SU-DHL-6 (cell line): ENCODE results near the gene NUP35.
"Not testable (repeated sequence)": the region's sequence is repeated elsewhere in the genome, so short reads cannot be mapped to it uniquely, and the experiment has no call there.

Experiments used
- H2AFZ ChIP-seq: fragments of 200-600 bp; sonication (generic); 2 replicates; pipeline ENCODE4 v1.6.1; 2014; ENCODE audit warnings: low read depth, mild to moderate bottlenecking, moderate library complexity, mixed read lengths, antibody characterized with exemption, low read length; ENCODE audit not compliant: severe bottlenecking
- H3F3A ChIP-seq: fragments of 200-600 bp; shearing (Covaris generic); 2 replicates; pipeline ENCODE4 v1.6.0; 2016; ENCODE audit warnings: antibody characterized with exemption, mild to moderate bottlenecking; ENCODE audit not compliant: insufficient read depth
- H3K27ac ChIP-seq: fragments of 200-600 bp; sonication (generic); 2 replicates; pipeline ENCODE4 v1.5.1; 2016; ENCODE audit warnings: low read depth, mild to moderate bottlenecking, low read length, moderate library complexity, mixed read lengths
- H3K27me3 ChIP-seq: fragments of 200-600 bp; sonication (generic), shearing (Covaris generic); 2 replicates; pipeline ENCODE4 v1.6.0; 2014; ENCODE audit warnings: mild to moderate bottlenecking, low read length
- H3K36me3 ChIP-seq: fragments of 200-600 bp; sonication (generic); 2 replicates; pipeline ENCODE4 v1.6.1; 2014; ENCODE audit warnings: mild to moderate bottlenecking, low read length, mixed read lengths
- H3K4me2 ChIP-seq: fragments of 300-600, 200-600 bp; shearing (Covaris generic), sonication (generic); 2 replicates; pipeline ENCODE4 v1.6.0; 2014; ENCODE audit warnings: low read length, low read depth, mild to moderate bottlenecking; ENCODE audit not compliant: poor library complexity, severe bottlenecking
- H3K4me3 ChIP-seq: fragments of 200-600 bp; sonication (generic); 2 replicates; pipeline ENCODE4 v1.5.1; 2014; ENCODE audit warnings: antibody characterized with exemption, low read length, mild to moderate bottlenecking, mixed read lengths; ENCODE audit not compliant: insufficient read depth, poor library complexity, severe bottlenecking
- H3K79me2 ChIP-seq: fragments of 200-600 bp; sonication (generic); 2 replicates; pipeline ENCODE4 v1.6.1; 2014; ENCODE audit warnings: mild to moderate bottlenecking, low read length, moderate library complexity; ENCODE audit not compliant: insufficient read depth
- H3K9ac ChIP-seq: fragments of 200-600 bp; sonication (generic); 2 replicates; pipeline ENCODE4 v1.7.0; 2014; ENCODE audit warnings: mild to moderate bottlenecking, low read length
- H3K9me2 ChIP-seq: fragments of 200-600 bp; sonication (generic); replicated peaks from 2 replicates; pipeline ENCODE4 v1.6.1; 2014; ENCODE audit warnings: low read length; ENCODE audit not compliant: insufficient read depth
- H3K9me3 ChIP-seq: fragments of 200-600 bp; sonication (generic); 2 replicates; pipeline ENCODE4 v1.6.1; 2014; ENCODE audit warnings: low read length, mixed read lengths; ENCODE audit not compliant: insufficient read depth
- H4K20me1 ChIP-seq: fragments of 200-600 bp; sonication (generic); 2 replicates; pipeline ENCODE4 v1.6.1; 2014; ENCODE audit warnings: low read depth, mild to moderate bottlenecking, antibody characterized with exemption, low read length, moderate library complexity, mixed read lengths
- EZH2phosphoT487 ChIP-seq: fragments of 200-600 bp; sonication (generic), shearing (Covaris generic); conservative IDR thresholded peaks from 2 replicates; pipeline ENCODE4 v1.6.1; 2018; ENCODE audit warnings: mild to moderate bottlenecking, antibody characterized with exemption, low read length, moderate library complexity, mixed read lengths
- TF ChIP-seq, protein P1 (sequence below): fragments of 200-600 bp; sonication (generic); IDR thresholded peaks from one replicate; pipeline ENCODE4 v1.5.1; 2017; ENCODE audit warnings: antibody characterized with exemption, mild to moderate bottlenecking, low read length, moderate library complexity; ENCODE audit not compliant: insufficient read depth, poor library complexity, severe bottlenecking

NUP35 gene

GRCh38 chr2:183164650-183165015, 40.4 kb downstream of the NUP35 start:
- TF ChIP-seq, protein P1, sequence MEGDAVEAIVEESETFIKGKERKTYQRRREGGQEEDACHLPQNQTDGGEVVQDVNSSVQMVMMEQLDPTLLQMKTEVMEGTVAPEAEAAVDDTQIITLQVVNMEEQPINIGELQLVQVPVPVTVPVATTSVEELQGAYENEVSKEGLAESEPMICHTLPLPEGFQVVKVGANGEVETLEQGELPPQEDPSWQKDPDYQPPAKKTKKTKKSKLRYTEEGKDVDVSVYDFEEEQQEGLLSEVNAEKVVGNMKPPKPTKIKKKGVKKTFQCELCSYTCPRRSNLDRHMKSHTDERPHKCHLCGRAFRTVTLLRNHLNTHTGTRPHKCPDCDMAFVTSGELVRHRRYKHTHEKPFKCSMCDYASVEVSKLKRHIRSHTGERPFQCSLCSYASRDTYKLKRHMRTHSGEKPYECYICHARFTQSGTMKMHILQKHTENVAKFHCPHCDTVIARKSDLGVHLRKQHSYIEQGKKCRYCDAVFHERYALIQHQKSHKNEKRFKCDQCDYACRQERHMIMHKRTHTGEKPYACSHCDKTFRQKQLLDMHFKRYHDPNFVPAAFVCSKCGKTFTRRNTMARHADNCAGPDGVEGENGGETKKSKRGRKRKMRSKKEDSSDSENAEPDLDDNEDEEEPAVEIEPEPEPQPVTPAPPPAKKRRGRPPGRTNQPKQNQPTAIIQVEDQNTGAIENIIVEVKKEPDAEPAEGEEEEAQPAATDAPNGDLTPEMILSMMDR, result no peak
- Histone ChIP-seq H3K4me3 (no peak overlapping the region), H3K36me3 (peaks cover 36% of the 10 kb centered on the region), H3K9me3 (no peaks in the 10 kb centered on the region), H3K4me2 (no peak overlapping the region), H3K79me2 (peaks cover 8% of the 10 kb centered on the region; the same call in 1 of the 2 replicates), H3K27me3 (no peaks in the 10 kb centered on the region), H4K20me1 (no peaks in the 10 kb centered on the region), H2AFZ (no peak overlapping the region), H3F3A (no peaks in the 10 kb centered on the region), H3K9me2 (no peaks in the 10 kb centered on the region), H3K9ac (no peak overlapping the region), H3K27ac (no peak overlapping the region)

DNA sequence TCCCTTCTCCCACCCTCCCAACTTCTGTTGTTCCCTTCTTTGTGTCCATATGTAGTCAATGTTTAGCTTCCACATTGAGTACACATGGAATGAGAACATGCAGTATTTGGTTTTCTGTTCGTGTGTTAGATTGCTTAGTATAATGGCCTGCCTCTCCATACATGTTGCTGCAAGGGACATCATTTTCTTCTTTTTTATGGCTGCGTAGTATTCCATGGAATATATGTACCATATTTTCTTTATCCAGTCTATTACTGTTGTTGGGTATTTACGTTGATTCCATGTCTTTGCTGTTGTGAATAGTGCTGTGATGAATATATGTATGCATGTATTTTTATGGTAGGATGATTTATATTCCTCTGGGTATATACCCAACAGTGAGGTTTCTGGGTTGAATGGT, 42.0 kb downstream of the NUP35 start:
- Histone ChIP-seq H3K9me3 (no peaks in the 10 kb centered on the region), H3F3A (no peaks in the 10 kb centered on the region), H3K9ac (no peak overlapping the region), H4K20me1 (no peaks in the 10 kb centered on the region), H2AFZ (no peak overlapping the region), H3K36me3 (peaks cover 30% of the 10 kb centered on the region), H3K4me3 (no peak overlapping the region), H3K9me2 (no peaks in the 10 kb centered on the region), H3K79me2 (peaks cover 16% of the 10 kb centered on the region; the same call in 1 of the 2 replicates), H3K27me3 (no peaks in the 10 kb centered on the region), H3K4me2 (no peak overlapping the region), H3K27ac (no peak overlapping the region)
- no peak for TF ChIP-seq EZH2phosphoT487
- TF ChIP-seq, protein P1, result no peak

GRCh38 chr2:183166976-183167375, 42.7 kb downstream of the NUP35 start:
- H3K27me3 ChIP-seq, H3K27ac ChIP-seq, H3K9me3 ChIP-seq, H2AFZ ChIP-seq, H3K9ac ChIP-seq, H3K4me2 ChIP-seq, H3F3A ChIP-seq, H4K20me1 ChIP-seq, H3K9me2 ChIP-seq, H3K4me3 ChIP-seq: not testable (repeated sequence)
- peaks cover 16% of the 10 kb centered on the region; the same call in 1 of the 2 replicates for H3K79me2 ChIP-seq
- H3K36me3 ChIP-seq, result peaks cover 22% of the 10 kb centered on the region

- Histone ChIP-seq H3K4me2 (no peak overlapping the region), H3K9ac (no peak overlapping the region), H3F3A (no peaks in the 10 kb centered on the region), H2AFZ (no peak overlapping the region), H4K20me1 (no peaks in the 10 kb centered on the region), H3K9me3 (no peaks in the 10 kb centered on the region), H3K9me2 (no peaks in the 10 kb centered on the region), H3K27ac (no peak overlapping the region), H3K27me3 (no peaks in the 10 kb centered on the region), H3K4me3 (no peak overlapping the region), H3K79me2 (peaks cover 21% of the 10 kb centered on the region; the same call in 1 of the 2 replicates), H3K36me3 (no peaks in the 10 kb centered on the region)
- TF ChIP-seq EZH2phosphoT487, result no peak
- TF ChIP-seq, protein P1, result no peak
Measured at GRCh38 chr2:183172220-183172887, 48.1 kb downstream of the NUP35 start.
